ENCODE measurements around the gene ATP2B2.

ATP2B2 gene

GRCh38 chr3:10529809-10530208, 24.4 kb upstream of the ATP2B2 start:
- no peak for DNase-seq (ENCODE audit: low read depth)

DNA sequence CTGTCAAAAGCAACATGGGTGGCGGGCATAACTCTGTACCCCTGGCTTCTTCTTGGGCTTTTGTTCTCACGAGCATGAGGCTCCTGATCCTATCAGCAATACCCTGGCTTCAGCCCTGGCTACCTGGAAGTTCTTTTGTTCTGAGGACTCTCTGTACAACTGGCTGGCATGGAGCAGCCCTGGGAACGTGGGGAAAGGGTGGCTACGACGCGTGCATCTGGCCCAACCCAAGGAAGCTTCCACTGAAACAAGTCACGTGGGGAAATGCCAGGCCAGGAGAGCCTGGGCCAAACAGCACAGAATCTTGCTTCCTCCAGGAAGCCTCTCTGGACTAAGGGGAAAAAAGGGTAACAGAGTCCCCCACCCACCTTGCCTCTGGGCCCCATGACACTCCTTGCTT, 22.7 kb upstream of the ATP2B2 start:
- DNase-seq (ENCODE audit: low read depth), result no peak

DNA sequence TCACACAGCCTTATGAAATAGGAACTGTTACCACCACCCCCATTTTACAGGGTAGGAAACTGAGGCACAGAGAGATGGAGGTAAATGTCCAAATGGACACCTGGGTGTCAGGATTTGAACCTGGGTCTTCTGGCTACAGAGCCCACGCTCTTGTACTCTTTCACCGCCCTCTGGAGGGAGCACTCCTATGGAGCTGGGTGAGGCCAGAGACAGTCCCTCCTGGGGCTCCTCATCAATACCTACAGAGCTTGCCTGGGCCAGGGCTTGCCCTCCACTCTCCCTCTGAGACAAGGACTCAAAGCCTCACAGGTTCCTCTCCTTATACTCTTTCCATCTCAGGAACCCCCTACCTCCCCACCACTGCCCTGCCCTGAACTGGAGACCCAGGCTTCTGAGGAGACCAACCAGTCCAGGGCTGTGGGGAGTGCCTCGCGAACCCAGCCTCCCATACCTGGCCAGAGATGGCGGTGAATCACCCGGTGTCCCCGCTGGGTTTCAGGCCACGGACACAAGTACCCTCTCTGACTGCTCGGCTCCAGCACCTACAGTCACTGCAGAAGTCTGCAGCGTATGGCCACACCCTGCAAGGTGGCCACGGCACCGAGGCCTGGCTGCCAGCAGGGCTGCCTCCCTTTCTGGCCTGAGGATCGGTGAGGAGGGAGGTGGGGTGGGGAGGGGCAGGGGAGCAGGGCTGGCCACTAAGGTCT, 22.1 kb upstream of the ATP2B2 start:
- DNase-seq (ENCODE audit: low read depth), result no peak

- no peak for DNase-seq (ENCODE audit: low read depth)
Observed at GRCh38 chr3:10526366-10526765, 21.0 kb upstream of the ATP2B2 start.

DNA sequence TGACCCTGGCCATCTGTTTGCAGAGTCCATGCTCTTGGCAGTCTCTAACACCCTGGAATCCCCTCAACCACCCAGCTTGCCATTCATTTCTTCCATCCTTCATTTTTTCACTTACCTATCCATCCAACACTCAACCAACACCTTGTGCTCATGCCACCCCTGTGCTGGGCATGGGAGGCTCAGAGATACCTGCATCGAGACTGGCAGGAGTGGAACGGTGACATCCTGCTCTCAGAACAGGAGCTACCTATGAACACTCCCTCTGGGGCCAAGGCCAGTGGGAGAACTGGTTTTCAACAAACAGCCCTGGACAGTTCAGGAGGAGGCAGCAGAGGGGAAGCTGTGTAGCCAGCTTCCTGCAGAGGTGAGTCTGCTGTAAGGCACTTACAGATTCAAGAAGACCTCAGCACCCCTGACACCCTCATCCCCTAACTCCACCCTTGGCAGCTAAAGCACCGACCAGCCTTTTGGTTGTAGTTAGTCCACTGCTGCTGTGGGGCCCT, 19.5 kb upstream of the ATP2B2 start:
- DNase-seq (ENCODE audit: low read depth), result no peak

DNA sequence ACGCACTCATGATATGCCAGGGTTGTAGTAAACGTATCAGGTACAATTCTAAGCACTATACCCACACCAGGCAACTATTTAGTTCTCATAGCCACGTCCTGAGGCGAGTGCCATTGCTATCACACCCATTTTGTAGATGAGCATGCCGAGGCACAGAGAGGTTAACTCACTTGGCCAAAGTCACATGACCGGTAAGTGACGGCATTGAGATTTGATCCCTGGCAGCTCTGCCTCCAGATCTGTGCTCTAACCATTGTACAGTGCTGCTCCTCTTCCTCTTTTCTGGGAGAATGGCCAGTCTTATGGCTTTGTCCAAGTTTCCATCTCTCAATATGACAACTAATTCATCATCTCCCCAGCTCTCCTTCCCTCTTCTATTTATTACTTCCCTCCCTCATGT, 18.9 kb upstream of the ATP2B2 start:
- no peak for DNase-seq (ENCODE audit: low read depth)

- DNase-seq (ENCODE audit: low read depth), result no peak
Observed at GRCh38 chr3:10523561-10523960, 18.2 kb upstream of the ATP2B2 start.

- no peak for DNase-seq (ENCODE audit: low read depth)
Observed at GRCh38 chr3:10522646-10523303, 17.4 kb upstream of the ATP2B2 start.

GRCh38 chr3:10521772-10522441, 16.5 kb upstream of the ATP2B2 start:
- no peak for DNase-seq (ENCODE audit: low read depth)

- no peak for DNase-seq (ENCODE audit: low read depth)
Observed at GRCh38 chr3:10520072-10520471, 14.7 kb upstream of the ATP2B2 start.

DNA sequence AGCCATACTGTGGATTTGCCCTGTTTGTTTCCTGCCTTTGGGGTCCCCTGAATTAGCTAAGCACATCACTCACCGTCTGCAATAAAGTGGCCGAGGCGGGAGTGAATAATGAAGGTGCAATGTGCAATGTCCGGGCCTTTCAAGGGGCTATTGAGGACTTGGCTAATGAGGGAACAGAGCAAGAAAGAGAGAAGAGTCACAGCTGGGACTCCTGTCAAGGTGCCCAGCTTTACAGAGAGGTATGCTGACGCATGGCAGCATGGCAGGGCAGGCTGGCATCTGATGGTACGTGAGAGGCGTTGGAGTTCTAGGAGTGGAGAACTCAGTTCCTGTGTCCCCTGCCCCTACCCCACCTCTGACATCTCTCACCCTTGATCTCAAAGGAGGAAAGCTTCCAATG, 13.8 kb upstream of the ATP2B2 start:
- no peak for DNase-seq (ENCODE audit: low read depth)

- no peak for DNase-seq (ENCODE audit: low read depth)
Observed at GRCh38 chr3:10518506-10519150, 13.2 kb upstream of the ATP2B2 start.

- no peak for DNase-seq (ENCODE audit: low read depth)
Observed at GRCh38 chr3:10517627-10518026, 12.2 kb upstream of the ATP2B2 start.

GRCh38 chr3:10516544-10517452, 11.4 kb upstream of the ATP2B2 start:
- DNase-seq (ENCODE audit: low read depth), result no peak

DNA sequence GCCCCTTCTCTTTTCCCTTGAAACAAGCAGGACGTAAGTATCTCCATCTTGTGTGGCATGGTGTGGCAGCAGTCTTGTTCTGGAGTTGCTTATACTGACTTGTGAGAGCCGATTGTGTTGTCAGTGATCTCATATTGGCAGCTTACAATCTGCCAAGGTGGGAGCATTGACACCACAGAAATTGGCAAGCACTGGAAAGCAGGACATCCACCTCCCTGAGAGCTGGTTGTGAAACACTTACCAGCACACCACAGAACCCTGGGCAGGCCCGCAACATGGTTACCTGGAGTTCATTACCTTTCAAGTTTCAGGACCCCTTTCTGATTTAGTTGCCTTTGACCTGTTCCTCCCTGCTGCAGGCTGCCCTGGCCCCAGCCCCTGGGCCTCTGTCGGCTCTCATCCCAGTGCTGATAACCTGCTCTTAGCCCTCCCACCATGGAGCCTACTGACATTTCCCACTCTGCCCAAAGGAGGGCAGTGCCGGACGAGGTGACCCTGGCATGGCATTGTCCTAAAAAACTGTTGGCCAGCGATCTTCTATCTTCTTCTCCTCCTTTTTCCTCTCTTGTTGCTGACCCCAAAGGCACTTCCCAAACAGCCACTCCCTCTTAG, 10.6 kb upstream of the ATP2B2 start:
- no peak for DNase-seq (ENCODE audit: low read depth)

DNA sequence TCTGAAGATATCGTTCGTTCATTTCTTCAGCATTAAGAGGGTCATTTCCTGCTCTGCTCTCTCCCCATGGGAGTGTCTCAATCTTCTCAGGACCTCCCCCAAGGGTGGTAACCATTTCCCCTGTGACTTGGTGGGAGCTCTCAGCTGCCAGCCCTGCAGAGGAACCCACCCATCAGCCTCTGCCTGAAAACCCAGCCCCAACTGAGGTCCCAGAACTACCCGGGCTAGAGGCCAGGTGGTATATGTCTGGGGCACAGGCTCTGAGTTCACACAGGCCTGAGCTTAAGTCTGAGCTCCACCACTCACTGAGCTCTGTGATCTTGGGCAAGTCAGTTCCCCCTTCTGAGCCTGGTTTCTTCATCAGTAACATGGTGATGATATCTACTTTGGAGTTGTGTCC, 10.0 kb upstream of the ATP2B2 start:
- no peak for DNase-seq (ENCODE audit: low read depth)

- no peak for DNase-seq (ENCODE audit: low read depth)
Observed at GRCh38 chr3:10514407-10515069, 9.2 kb upstream of the ATP2B2 start.

- DNase-seq (ENCODE audit: low read depth), result no peak
Observed at GRCh38 chr3:10513306-10513705, 7.9 kb upstream of the ATP2B2 start.

DNA sequence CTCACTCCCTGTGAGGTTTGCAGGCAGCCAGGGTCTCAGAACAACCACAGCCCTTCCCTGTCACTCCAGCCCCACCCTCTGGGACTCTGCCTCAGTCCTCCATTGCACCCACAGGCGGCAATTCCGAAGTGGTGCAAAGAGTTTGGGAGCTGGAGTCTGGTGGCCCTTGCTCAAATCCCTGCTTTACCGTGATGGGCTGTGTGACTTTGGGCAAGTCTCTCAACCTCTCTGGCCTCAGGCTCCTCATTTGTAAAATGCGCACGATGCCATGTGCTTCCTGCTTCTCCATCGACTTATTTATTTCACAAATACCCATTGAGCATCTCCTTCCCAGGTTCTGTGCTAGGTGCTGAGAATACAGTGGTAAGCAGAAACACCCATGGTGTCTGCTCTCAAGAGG, 7.3 kb upstream of the ATP2B2 start:
- no peak for DNase-seq (ENCODE audit: low read depth)

- no peak for DNase-seq (ENCODE audit: low read depth)
Observed at GRCh38 chr3:10511809-10512494, 6.6 kb upstream of the ATP2B2 start.

All from fibroblast of gingiva (primary cell).